OCI-LY3 (cell line): ENCODE measurements around the gene CATSPERE.

Experiments used
- EZH2phosphoT487 ChIP-seq: fragments of 200-600 bp; shearing (Covaris generic); IDR thresholded peaks from 2 replicates; pipeline ENCODE4 v1.6.1; 2018; ENCODE audit warnings: antibody characterized with exemption, mixed run types, low read depth
- TF ChIP-seq, protein P1 (sequence below): fragments of 200-600, 300-600 bp; sonication (generic); IDR thresholded peaks from 2 replicates; pipeline ENCODE4 v1.5.1; 2014; ENCODE audit warnings: antibody characterized with exemption, low read length, low read depth

DNA sequence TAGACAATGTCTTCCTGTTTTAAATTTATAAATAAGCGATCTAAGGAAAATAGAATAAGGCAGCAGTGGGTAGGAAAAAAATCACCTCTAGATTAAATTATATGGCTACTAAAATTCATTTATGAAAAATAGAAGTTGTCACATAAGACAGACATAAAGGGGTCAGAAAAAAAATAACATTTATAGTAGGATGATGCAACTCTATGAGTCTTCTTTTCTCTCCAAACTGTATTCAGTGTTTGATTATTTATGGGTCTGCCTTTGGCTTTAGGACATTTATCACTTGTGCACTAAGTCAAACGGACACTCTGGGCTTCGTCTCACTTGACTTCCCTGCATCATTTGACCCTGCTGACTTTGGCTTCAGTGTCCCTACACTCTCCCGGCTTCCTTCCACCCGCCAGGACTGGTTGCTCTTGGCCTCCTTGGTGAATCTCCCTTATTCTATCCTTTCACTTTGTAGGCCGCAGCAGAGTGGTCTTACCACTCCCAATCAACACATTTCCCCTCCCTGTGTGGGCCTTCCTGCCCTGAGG, 144.8 kb downstream of the CATSPERE start:
- TF ChIP-seq, protein P1, sequence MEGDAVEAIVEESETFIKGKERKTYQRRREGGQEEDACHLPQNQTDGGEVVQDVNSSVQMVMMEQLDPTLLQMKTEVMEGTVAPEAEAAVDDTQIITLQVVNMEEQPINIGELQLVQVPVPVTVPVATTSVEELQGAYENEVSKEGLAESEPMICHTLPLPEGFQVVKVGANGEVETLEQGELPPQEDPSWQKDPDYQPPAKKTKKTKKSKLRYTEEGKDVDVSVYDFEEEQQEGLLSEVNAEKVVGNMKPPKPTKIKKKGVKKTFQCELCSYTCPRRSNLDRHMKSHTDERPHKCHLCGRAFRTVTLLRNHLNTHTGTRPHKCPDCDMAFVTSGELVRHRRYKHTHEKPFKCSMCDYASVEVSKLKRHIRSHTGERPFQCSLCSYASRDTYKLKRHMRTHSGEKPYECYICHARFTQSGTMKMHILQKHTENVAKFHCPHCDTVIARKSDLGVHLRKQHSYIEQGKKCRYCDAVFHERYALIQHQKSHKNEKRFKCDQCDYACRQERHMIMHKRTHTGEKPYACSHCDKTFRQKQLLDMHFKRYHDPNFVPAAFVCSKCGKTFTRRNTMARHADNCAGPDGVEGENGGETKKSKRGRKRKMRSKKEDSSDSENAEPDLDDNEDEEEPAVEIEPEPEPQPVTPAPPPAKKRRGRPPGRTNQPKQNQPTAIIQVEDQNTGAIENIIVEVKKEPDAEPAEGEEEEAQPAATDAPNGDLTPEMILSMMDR = no peak
- TF ChIP-seq EZH2phosphoT487 = no peak
